HG02798 (cell line): ENCODE measurements around the gene SLC2A2.
A peak's percentile ranks its signal among the peaks of the same experiment; 100 is the strongest.

Experiments
- ATAC-seq: cut with Tn5 transposase; IDR thresholded peaks from one replicate; pipeline ENCODE4 v1.9.1; 2021; ENCODE audit warnings: mild to moderate bottlenecking; ENCODE audit not compliant: unreplicated experiment, poor library complexity

Gene SLC2A2

DNA sequence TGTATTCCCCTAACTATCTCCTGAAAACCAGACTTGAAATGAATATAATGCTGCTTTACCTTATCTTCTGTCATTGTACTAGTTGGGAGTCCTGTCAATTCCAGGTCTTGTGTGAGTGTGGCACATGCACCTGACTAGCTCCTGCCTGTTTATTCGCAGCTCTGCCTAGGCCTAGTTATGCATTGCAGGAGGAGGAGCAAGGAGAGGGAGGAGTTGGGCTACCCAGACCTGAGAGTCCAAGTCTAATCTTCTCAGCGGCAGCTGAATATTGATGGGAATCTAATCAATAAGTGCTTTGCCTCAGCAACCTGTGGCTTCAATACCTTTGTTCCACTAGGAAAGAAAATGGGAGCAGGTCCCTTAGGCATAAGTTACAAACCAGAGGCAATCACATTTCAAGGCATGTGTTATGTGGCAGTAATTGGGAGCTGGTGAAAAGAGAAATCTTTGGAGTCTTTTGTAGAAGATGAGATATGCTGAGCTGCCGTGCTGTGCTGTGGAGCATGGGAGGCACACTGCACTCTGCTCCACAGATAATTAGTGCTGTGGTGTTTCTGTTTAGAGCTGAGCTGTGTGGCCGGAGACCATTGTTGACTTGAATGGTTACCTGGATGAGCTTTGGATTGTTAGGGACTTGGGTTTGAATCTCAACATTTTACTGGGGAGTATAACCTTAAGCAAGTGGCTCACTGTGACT lies at the start of gene SLC2A2:
SLC2A2 (minus strand) TSS at position 124 of the 697 bp plus-strand sequence; CDS start at position 74, 50 bp downstream.
- no peak for ATAC-seq

DNA sequence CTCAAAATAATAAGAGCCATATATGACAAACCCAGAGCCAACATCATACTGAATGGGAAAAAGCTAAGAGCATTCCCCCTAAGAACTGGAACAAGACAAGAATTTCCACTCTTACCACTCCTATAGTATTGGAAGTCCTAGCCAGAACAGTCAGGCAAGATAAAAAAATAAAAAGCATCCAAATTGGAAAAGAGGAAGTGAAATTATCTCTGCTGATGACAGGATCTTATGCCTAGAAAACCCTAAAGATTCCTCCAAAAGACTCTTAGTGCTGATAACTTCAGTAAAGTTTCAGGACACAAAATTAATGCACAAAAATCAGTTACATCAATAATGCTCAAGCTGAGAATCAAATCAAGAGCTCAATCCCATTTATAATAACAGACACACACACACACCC lies 45.9 kb upstream of the SLC2A2 start:
- ATAC-seq = no peak

DNA sequence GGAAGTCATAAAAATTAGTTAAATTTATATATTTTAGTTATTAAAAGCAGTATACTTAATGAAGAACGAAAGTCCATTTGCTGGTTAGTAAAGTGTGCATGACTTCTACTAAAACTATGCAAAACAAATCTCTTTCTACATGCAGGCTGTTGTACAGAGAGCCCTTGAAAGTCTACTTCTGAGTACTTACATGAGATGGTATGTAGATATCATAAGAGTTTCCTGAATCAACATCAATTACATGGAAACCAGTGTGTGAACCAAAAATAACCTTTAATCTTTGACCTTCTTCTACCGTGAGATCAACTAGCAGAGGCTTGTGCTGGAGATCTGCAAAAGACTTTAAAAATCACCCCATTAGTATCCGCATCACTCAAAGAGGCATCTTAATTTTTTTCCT lies 42.1 kb upstream of the SLC2A2 start:
- no peak for ATAC-seq

GRCh38 chr3:171066206-171066605 lies 39.7 kb upstream of the SLC2A2 start:
- no peak for ATAC-seq

- ATAC-seq = no peak
These were observed 39.2 kb upstream of the SLC2A2 start for GRCh38 chr3:171065732-171066131.

DNA sequence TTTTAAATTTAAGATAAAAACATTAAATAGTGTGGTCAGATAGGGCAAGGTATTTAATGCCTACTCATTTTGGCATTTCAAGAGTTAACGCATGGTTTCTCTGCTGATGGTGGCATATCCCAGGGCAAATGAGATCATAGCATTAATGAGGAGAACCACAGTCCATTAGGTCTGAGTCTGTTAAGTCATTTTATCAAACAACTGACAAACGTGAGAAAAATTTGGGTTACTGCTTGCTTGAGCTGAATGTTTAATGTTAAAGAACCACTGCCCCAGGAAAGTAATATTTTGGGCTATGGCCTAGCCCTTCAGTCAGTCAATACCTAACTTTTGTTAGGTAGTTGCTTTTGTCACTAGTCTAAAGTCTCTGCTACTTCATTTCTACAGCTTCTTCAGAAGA lies 37.9 kb upstream of the SLC2A2 start:
- ATAC-seq = no peak

GRCh38 chr3:171061749-171062148 lies 35.2 kb upstream of the SLC2A2 start:
- no peak for ATAC-seq

DNA sequence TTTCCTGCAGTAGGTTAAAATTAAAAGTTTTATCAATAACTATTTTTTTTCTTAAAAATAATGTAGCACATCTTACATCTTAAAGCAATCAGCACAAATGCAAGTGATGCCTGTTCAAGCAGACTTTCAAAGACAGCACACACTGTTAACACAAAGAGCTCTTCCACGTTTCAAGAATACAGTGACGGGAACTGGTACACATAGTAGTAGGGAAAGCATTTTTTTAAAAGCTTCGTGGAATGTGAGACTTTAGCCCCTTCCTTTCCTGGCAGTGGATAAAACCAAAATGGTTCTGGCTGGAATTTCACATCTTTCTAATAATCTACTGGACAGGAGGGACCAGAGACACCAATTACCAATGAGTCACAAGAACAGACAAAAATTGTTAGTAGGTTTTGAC lies 33.5 kb upstream of the SLC2A2 start:
- no peak for ATAC-seq

DNA sequence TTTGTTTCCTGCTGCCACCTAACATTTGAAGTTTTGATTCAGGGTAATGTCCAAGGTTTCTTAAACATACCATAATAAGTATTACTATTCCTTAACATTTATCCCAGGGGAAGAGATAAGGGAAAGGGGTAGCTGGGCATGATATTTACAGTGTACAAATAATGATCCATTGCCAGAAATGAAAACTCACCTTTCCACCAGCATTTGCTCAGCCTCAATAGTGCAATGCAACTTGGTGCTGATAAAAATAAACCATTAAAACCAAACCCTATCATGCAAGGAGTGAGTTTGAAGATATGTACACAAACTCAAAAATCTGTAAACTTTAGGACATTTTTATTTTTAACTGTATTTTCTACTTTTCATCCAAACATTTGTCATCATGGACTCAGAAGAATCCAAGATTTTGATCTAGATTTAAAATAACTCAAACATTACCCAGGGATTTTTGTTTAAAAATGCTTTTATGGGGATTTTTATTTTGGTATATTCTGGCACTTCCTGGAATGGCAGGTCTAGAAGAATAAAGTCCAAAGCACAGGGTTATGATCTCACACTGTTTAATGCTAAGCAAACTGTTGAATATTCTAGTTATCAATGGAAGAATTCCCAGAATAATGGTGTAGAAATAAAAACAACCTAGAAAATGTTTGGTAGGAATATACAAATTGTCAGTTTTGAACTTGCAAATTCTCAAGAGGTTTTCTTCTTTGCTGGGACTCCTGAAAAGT lies 32.5 kb upstream of the SLC2A2 start:
- no peak for ATAC-seq

DNA sequence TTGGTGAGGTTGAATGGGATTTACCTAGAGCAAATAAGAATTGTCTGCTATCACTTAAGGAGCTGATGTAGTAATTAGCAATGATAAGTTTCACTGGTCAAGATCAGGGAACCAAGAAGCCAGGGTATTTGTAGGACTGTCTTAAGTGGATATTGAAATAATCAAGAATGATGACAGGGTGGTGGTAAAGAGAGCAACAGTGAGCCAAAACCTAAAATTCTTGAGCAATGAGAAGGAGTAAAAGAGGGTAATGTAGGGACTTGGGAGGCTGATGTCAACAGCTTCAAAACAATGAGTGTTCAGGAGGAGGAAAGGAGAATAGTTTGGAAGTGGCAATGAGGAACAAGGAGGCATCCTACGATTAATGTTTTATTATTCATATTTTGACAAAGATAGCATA lies 31.5 kb upstream of the SLC2A2 start:
- ATAC-seq = no peak

GRCh38 chr3:171057072-171057471 lies 30.6 kb upstream of the SLC2A2 start:
- ATAC-seq = no peak

GRCh38 chr3:171056528-171056927 lies 30.0 kb upstream of the SLC2A2 start:
- ATAC-seq = no peak

GRCh38 chr3:171055336-171056178 lies 29.0 kb upstream of the SLC2A2 start:
- no peak for ATAC-seq

DNA sequence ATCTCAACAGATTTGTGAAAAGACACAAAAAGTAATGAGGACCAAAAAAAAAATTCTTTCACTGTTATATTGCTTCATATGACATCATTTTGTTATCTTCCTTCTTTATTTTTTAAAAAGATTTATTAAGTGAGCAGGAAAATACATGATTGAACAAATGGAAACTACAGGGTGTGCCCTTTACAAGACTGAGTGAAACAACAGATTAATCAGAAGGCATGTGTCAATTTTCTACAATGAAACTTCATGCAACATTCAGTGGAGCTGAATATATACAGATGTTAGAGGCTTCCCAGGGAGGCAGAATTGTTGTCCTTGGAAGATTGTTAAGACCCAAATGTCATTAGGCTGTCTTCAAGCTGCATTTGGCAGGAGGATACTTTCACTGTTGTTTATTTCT lies 28.4 kb upstream of the SLC2A2 start:
- no peak for ATAC-seq

- no peak for ATAC-seq
These were observed 27.7 kb upstream of the SLC2A2 start for GRCh38 chr3:171054231-171054630.

GRCh38 chr3:171049861-171050444 lies 23.4 kb upstream of the SLC2A2 start:
- ATAC-seq = peak; percentile 74

GRCh38 chr3:171046760-171047159 lies 20.2 kb upstream of the SLC2A2 start:
- no peak for ATAC-seq

DNA sequence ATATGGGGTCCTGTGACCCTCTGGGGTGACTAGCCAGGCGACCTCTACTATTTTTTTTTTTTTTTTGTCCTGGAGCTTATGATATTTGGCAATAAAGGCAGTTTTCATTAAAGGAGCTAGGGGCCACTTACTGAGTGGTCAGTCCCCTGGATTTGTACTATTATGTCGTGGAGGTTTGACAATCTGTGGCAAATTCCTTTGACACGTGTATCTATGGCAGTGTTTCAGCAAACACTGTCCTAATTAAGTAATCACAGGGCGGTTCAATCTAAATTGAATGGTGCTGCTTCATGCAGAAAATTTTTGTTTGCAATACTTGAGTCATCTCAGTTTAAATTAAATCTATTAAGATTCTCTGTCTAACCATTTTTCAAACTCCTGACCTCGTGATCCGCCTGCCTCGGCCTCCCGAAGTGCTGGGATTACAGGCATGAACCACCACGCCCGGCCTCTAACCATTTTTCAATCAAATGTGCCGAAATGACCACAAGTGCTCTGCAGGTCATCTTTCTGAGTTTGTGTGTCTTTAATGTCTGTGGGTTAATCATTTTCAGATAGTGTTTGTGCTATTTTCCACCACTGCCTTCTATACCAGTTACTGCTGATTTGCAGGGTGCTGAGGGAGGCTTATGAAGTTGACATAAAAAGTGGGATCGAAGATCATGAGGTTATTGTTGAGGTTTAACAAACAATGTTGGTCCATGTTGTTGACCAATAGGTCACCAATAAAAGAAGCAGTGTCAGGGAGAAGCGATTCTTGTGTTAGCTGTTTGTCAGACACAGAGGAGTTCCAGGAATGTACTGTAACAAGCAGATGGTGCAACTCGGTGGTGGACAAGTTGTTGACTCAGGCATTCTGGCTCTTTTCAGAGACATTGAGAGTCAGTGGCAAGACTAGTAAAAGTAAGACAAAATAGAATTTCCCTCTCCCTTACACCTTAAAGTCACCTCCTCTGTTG lies 18.6 kb upstream of the SLC2A2 start:
- no peak for ATAC-seq

- ATAC-seq = no peak
These were observed 17.9 kb upstream of the SLC2A2 start for GRCh38 chr3:171044384-171044783.

- ATAC-seq = no peak
These were observed 13.2 kb upstream of the SLC2A2 start for GRCh38 chr3:171039674-171040073.
